ENCODE data around the gene OGFRL1.

OGFRL1 gene

DNA sequence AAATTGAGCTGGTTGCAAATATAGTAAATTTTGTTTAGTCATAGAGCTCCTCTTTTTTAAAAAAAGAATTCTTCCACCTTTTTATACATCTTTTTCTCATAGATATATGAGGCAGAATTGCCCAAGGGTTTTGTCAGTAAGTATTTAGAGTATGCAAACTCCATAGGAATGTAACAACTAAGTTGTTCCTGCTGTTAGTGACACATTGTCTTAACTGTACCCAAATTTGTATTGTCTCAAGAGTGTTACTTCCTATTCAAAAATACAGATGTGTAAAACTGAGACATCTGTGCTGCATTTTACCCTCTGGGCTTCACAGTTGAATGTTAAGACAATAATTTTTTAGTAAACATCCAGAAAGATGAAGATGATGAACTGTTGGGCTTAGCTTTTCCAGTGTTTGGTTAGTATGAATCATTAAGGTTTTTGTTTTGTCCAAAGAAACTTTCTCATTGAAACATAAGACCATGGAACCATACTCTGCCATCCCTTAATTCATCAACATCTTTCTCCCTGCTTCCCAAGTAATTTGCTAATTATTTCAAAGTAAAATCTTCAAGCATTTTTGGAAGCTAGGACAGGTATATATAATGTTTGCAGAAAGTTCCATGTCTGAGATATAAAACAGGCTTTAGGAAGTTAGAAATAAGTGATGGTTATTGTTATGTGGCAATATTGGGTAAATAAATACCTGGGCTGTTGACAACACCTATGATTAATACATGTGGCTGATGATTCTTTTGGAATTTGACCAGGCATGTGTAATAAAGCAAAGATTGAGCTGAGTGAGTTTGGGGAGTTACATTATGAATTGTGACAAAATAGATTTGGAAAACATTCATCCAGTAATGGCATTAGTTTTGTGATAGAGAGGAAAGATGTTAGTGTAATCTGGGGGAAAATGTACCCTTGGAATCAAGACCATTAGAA lies 11.2 kb downstream of the OGFRL1 start:
- H3K9ac ChIP-seq (ENCODE audit: low read length in 5 of 5): no peak overlapping the region
- H3K9me3 ChIP-seq (ENCODE audit: control insufficient read depth in 5 of 5, low read length in 5 of 5): no peaks in the 10 kb centered on the region
- H3K4me1 ChIP-seq (ENCODE audit: control insufficient read depth in 5 of 5, insufficient read depth in 5 of 5, low read length in 5 of 5): no peaks in the 10 kb centered on the region
- H3K36me3 ChIP-seq (ENCODE audit: control insufficient read depth in 5 of 5, insufficient read depth in 5 of 5, low read length in 5 of 5): peaks cover 20 to 60% (median 39%) of the 10 kb centered on the region in 5 donors
- H3K4me3 ChIP-seq (ENCODE audit: low read depth in 1 of 5, low read length in 5 of 5): no peak overlapping the region
- H3K27ac ChIP-seq (ENCODE audit: low read depth, low read length): no peak overlapping the region
- H3K27me3 ChIP-seq (ENCODE audit: control insufficient read depth in 5 of 5, insufficient read depth in 4 of 5, low read length in 5 of 5): no peaks in the 10 kb centered on the region

DNA sequence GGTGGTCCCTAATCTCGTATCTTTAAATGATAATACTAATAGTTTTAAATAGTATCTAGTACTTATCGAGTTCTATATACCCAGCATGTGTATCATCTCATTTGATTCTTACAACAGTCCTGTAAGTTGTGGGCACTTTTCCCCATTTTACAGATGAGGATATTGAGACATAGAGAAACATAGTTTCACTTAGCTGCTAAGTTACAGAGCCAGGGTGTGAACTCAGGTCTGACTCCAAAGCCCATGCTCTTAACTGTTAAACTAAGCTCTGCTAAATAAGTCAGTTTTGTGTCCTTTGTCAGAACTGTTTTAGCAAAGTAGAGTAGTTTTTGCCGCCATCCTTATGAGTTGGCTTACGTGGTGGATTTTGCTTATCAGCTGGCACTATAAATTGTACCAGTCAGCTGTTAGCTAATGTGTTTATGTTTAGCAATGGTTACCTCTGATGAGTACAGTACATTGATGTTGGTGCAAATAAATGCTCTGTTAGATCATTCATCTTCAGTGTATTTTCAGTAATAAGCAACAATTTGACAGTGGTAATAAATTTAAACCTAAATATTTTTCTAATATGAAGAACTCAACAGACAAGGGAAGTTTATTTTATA lies 12.1 kb downstream of the OGFRL1 start:
- Histone ChIP-seq H3K4me3 (ENCODE audit: low read depth in 1 of 5, low read length in 5 of 5) (no peak overlapping the region), H3K9ac (ENCODE audit: low read length in 5 of 5) (no peak overlapping the region), H3K27me3 (ENCODE audit: control insufficient read depth in 5 of 5, insufficient read depth in 4 of 5, low read length in 5 of 5) (no peaks in the 10 kb centered on the region), H3K9me3 (ENCODE audit: control insufficient read depth in 5 of 5, low read length in 5 of 5) (no peaks in the 10 kb centered on the region), H3K27ac (ENCODE audit: low read depth, low read length) (no peak overlapping the region), H3K4me1 (ENCODE audit: control insufficient read depth in 5 of 5, insufficient read depth in 5 of 5, low read length in 5 of 5) (no peaks in the 10 kb centered on the region), H3K36me3 (ENCODE audit: control insufficient read depth in 5 of 5, insufficient read depth in 5 of 5, low read length in 5 of 5) (peaks cover 20 to 54% (median 33%) of the 10 kb centered on the region in 5 donors)

DNA sequence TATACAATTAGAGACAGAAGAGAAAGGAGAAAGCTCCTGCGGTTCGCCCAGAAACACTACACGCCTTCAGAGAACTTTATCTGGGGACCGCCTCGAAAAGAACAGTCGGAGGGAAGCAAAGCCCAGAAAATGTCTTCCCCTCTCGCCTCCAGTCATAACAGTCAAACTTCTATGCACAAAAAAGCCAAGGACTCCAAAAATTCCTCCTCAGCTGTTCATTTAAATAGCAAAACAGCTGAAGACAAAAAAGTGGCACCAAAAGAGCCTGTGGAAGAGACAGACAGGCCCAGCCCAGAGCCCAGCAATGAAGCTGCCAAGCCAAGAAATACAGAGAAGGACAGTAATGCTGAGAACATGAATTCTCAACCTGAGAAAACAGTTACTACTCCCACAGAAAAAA lies 12.9 kb downstream of the OGFRL1 start:
- H3K27ac ChIP-seq (ENCODE audit: low read depth, low read length): no peak overlapping the region
- H3K9me3 ChIP-seq (ENCODE audit: control insufficient read depth in 5 of 5, low read length in 5 of 5): no peaks in the 10 kb centered on the region
- peaks cover 20 to 60% (median 28%) of the 10 kb centered on the region in 5 donors for H3K36me3 ChIP-seq (ENCODE audit: control insufficient read depth in 5 of 5, insufficient read depth in 5 of 5, low read length in 5 of 5)
- no peaks in the 10 kb centered on the region for H3K4me1 ChIP-seq (ENCODE audit: control insufficient read depth in 5 of 5, insufficient read depth in 5 of 5, low read length in 5 of 5)
- no peaks in the 10 kb centered on the region for H3K27me3 ChIP-seq (ENCODE audit: control insufficient read depth in 5 of 5, insufficient read depth in 4 of 5, low read length in 5 of 5)
- H3K9ac ChIP-seq (ENCODE audit: low read length in 5 of 5): no peak overlapping the region
- H3K4me3 ChIP-seq (ENCODE audit: low read depth in 1 of 5, low read length in 5 of 5): no peak overlapping the region

DNA sequence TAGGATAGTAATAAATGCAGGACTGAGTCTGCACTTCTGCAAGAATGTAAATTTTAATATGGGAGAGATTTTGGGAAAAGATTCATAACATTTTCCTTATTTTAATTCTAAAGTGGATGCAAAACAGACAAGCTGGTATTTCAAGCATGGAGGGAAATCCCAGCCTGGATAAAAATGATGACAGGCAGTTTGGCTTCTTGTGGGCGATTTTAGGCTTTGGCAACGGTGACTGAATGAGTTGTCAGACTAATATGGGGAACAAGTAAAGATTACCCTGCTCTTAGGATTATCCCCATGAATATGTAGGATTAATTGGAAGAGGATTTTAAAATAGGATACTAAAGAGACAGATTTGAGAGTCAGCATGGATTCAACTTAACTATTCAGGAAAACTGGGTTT lies 21.0 kb downstream of the OGFRL1 start:
- Histone ChIP-seq H3K9me3 (ENCODE audit: control insufficient read depth in 5 of 5, low read length in 5 of 5) (no peaks in the 10 kb centered on the region), H3K9ac (ENCODE audit: low read length in 5 of 5) (no peak overlapping the region), H3K27me3 (ENCODE audit: control insufficient read depth in 5 of 5, insufficient read depth in 4 of 5, low read length in 5 of 5) (no peaks in the 10 kb centered on the region), H3K27ac (ENCODE audit: low read depth, low read length) (no peak overlapping the region), H3K36me3 (ENCODE audit: control insufficient read depth in 5 of 5, insufficient read depth in 5 of 5, low read length in 5 of 5) (peaks cover 0 to 11% (median 0%) of the 10 kb centered on the region in 5 donors), H3K4me3 (ENCODE audit: low read depth in 1 of 5, low read length in 5 of 5) (no peak overlapping the region), H3K4me1 (ENCODE audit: control insufficient read depth in 5 of 5, insufficient read depth in 5 of 5, low read length in 5 of 5) (peaks cover 0 to 9% (median 4%) of the 10 kb centered on the region in 5 donors)

DNA sequence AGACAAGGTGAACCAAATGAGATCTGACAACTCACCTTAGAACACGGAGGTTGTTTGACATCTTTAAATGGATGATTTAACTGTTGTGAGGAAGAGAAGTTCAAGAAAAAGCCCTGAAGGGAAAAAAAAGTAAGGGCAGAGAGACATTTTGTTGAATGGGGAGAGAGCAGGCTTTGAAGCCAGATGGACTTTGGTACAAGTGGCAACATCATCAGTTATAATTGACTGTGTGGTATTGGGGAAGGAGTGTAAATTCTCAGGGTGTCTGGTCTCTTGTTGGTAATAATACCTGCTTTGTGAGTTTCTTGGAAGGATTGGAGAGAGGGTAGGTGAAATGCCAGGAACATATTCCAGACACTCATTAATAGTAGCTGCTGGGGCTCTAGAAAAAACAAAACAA lies 21.6 kb downstream of the OGFRL1 start:
- Histone ChIP-seq H3K27me3 (ENCODE audit: control insufficient read depth in 5 of 5, insufficient read depth in 4 of 5, low read length in 5 of 5) (no peaks in the 10 kb centered on the region), H3K27ac (ENCODE audit: low read depth, low read length) (no peak overlapping the region), H3K9me3 (ENCODE audit: control insufficient read depth in 5 of 5, low read length in 5 of 5) (no peaks in the 10 kb centered on the region), H3K36me3 (ENCODE audit: control insufficient read depth in 5 of 5, insufficient read depth in 5 of 5, low read length in 5 of 5) (peaks cover 0 to 11% (median 0%) of the 10 kb centered on the region in 5 donors), H3K4me1 (ENCODE audit: control insufficient read depth in 5 of 5, insufficient read depth in 5 of 5, low read length in 5 of 5) (peaks cover 0 to 9% (median 4%) of the 10 kb centered on the region in 5 donors), H3K9ac (ENCODE audit: low read length in 5 of 5) (no peak overlapping the region), H3K4me3 (ENCODE audit: low read depth in 1 of 5, low read length in 5 of 5) (no peak overlapping the region)

DNA sequence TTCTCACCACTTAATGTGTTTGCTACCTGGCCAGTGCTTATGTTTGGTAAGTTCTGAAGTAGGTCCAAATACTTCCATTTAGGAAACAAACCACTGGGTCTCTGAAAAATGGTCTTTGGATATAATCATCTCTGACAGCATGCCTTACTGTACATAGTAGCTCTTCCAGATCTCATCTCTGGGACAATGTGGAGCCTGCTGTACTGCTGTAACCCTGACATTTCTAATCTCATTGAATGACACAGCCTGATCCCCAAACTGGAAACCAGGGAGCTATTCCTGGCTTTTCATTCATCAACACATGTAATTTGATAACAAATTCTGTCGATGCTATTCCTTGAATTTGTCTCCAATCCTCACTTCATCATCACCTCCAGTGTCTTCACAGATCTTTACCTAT lies 23.5 kb downstream of the OGFRL1 start:
- H3K9me3 ChIP-seq (ENCODE audit: control insufficient read depth in 5 of 5, low read length in 5 of 5): peaks cover 0 to 4% (median 0%) of the 10 kb centered on the region in 5 donors
- no peak overlapping the region for H3K9ac ChIP-seq (ENCODE audit: low read length in 5 of 5)
- H3K4me3 ChIP-seq (ENCODE audit: low read depth in 1 of 5, low read length in 5 of 5): no peak overlapping the region
- no peak overlapping the region for H3K27ac ChIP-seq (ENCODE audit: low read depth, low read length)
- H3K36me3 ChIP-seq (ENCODE audit: control insufficient read depth in 5 of 5, insufficient read depth in 5 of 5, low read length in 5 of 5): peaks cover 0 to 4% (median 0%) of the 10 kb centered on the region in 5 donors
- H3K4me1 ChIP-seq (ENCODE audit: control insufficient read depth in 5 of 5, insufficient read depth in 5 of 5, low read length in 5 of 5): peaks cover 0 to 9% (median 4%) of the 10 kb centered on the region in 5 donors
- H3K27me3 ChIP-seq (ENCODE audit: control insufficient read depth in 5 of 5, insufficient read depth in 4 of 5, low read length in 5 of 5): no peaks in the 10 kb centered on the region

DNA sequence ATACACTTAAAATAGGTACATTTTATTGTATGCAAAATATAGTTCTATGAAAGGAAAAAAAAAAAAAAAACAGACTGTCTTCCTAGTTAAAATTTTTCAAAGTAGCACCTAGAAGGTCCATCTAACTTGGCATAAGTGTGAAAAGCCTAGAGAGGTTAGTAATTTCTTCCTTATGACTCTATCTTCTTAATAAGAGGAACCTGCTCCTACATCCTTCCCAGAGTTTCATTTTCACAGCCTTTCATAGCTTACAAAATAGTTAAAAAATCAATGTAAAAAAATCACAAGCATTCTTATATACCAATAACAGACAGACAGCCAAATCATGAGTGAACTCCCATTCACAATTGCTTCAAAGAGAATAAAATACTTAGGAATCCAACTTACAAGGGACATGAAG lies 28.8 kb downstream of the OGFRL1 start:
- peaks cover 0 to 10% (median 8%) of the 10 kb centered on the region in 5 donors for H3K4me1 ChIP-seq (ENCODE audit: control insufficient read depth in 5 of 5, insufficient read depth in 5 of 5, low read length in 5 of 5)
- peaks cover 0 to 4% (median 0%) of the 10 kb centered on the region in 5 donors for H3K9me3 ChIP-seq (ENCODE audit: control insufficient read depth in 5 of 5, low read length in 5 of 5)
- no peaks in the 10 kb centered on the region for H3K27me3 ChIP-seq (ENCODE audit: control insufficient read depth in 5 of 5, insufficient read depth in 4 of 5, low read length in 5 of 5)
- no peaks in the 10 kb centered on the region for H3K36me3 ChIP-seq (ENCODE audit: control insufficient read depth in 5 of 5, insufficient read depth in 5 of 5, low read length in 5 of 5)
- H3K9ac ChIP-seq (ENCODE audit: low read length in 5 of 5): no peak overlapping the region
- no peak overlapping the region for H3K4me3 ChIP-seq (ENCODE audit: low read depth in 1 of 5, low read length in 5 of 5)
- no peak overlapping the region for H3K27ac ChIP-seq (ENCODE audit: low read depth, low read length)

DNA sequence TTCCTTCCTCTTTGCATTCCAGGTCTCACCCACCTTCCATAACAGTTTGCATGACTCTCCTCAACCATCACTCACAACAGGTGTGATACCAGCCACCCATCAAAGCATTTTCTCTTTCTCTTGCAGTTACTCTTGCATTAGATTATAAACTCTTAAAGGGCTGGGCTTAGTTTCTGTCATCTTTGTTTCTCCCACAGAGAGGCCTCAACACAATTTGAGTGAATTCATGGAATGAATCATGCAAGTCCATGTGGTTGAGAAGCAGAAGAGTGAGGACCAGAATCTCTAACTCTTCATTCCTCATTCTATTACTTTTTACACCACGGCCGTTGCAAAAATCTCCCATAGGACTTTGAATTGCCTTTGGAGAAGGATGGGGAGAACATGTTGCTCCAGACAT lies 31.4 kb downstream of the OGFRL1 start:
- Histone ChIP-seq H3K36me3 (ENCODE audit: control insufficient read depth in 5 of 5, insufficient read depth in 5 of 5, low read length in 5 of 5) (no peaks in the 10 kb centered on the region), H3K27me3 (ENCODE audit: control insufficient read depth in 5 of 5, insufficient read depth in 4 of 5, low read length in 5 of 5) (no peaks in the 10 kb centered on the region), H3K4me3 (ENCODE audit: low read depth in 1 of 5, low read length in 5 of 5) (no peak overlapping the region), H3K9ac (ENCODE audit: low read length in 5 of 5) (no peak overlapping the region), H3K27ac (ENCODE audit: low read depth, low read length) (no peak overlapping the region), H3K9me3 (ENCODE audit: control insufficient read depth in 5 of 5, low read length in 5 of 5) (peaks cover 0 to 4% (median 0%) of the 10 kb centered on the region in 5 donors), H3K4me1 (ENCODE audit: control insufficient read depth in 5 of 5, insufficient read depth in 5 of 5, low read length in 5 of 5) (peaks cover 0 to 17% (median 7%) of the 10 kb centered on the region in 5 donors)

DNA sequence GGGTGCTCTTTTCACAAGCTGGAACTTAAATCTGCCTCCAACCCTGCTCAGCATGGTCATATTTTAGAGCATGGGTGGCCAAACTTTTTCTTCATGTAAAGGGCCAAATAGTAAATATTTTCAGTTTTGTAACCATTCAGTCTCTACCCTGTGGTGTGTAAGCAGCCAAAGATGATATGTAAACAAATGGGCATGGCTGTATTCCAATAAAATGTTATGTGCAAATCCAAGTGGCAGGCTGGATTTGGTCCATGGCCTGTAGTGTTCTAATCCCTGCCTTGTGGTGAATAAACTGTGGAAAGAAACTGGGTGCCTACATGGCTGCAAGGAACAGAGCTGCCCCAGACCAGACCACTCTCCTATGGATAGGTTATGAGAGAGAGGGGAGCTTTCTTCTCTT lies 32.7 kb downstream of the OGFRL1 start:
- H3K27me3 ChIP-seq (ENCODE audit: control insufficient read depth in 5 of 5, insufficient read depth in 4 of 5, low read length in 5 of 5): no peaks in the 10 kb centered on the region
- H3K27ac ChIP-seq (ENCODE audit: low read depth, low read length): no peak overlapping the region
- peaks cover 0 to 17% (median 8%) of the 10 kb centered on the region in 5 donors for H3K4me1 ChIP-seq (ENCODE audit: control insufficient read depth in 5 of 5, insufficient read depth in 5 of 5, low read length in 5 of 5)
- H3K4me3 ChIP-seq (ENCODE audit: low read depth in 1 of 5, low read length in 5 of 5): no peak overlapping the region
- H3K36me3 ChIP-seq (ENCODE audit: control insufficient read depth in 5 of 5, insufficient read depth in 5 of 5, low read length in 5 of 5): no peaks in the 10 kb centered on the region
- peaks cover 0 to 4% (median 0%) of the 10 kb centered on the region in 5 donors for H3K9me3 ChIP-seq (ENCODE audit: control insufficient read depth in 5 of 5, low read length in 5 of 5)
- no peak overlapping the region for H3K9ac ChIP-seq (ENCODE audit: low read length in 5 of 5)

DNA sequence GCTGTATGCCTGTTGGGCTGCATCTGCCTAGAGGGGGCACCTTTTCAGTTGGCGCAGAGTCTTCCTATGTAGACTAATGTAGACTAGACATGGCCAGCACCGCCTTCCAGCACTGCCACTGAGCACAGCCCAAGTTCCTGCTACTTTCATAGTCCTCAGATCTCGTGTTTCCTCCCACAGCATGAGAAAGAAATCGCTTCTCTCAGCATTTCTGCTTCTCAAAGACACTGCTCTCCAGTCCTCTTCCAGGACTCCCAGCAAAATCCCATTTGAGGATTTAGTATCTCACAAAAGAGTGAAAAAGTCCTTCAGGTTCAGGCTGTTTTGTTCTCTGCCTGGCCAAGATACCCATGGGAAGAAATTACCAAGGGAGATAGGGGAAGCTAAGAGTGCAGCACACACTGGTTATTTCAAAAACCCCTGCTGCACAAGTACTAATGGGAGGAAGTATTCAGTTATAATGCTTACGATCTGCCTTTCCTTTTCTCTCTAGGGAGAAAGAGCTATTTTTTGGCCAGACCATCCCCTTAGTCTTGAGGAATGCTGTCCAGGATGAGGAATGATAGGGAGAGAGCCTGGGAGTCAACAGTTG lies 35.7 kb downstream of the OGFRL1 start:
- H3K36me3 ChIP-seq (ENCODE audit: control insufficient read depth in 5 of 5, insufficient read depth in 5 of 5, low read length in 5 of 5): no peaks in the 10 kb centered on the region
- no peaks in the 10 kb centered on the region for H3K9me3 ChIP-seq (ENCODE audit: control insufficient read depth in 5 of 5, low read length in 5 of 5)
- no peak overlapping the region for H3K27ac ChIP-seq (ENCODE audit: low read depth, low read length)
- H3K4me3 ChIP-seq (ENCODE audit: low read depth in 1 of 5, low read length in 5 of 5): peak overlapping the region in 1 of 5 donors; percentile 23
- peaks cover 0 to 17% (median 16%) of the 10 kb centered on the region in 5 donors for H3K4me1 ChIP-seq (ENCODE audit: control insufficient read depth in 5 of 5, insufficient read depth in 5 of 5, low read length in 5 of 5)
- no peaks in the 10 kb centered on the region for H3K27me3 ChIP-seq (ENCODE audit: control insufficient read depth in 5 of 5, insufficient read depth in 4 of 5, low read length in 5 of 5)
- peak overlapping the region in 1 of 5 donors; percentile 5 for H3K9ac ChIP-seq (ENCODE audit: low read length in 5 of 5)

All from subcutaneous abdominal adipose tissue (tissue), 5 donors.